CD14-positive monocyte (primary cell): Measurements from ENCODE around the gene C3orf52. TPM values are rescaled to one million over a fixed set of nuclear protein-coding genes. Genes with fewer than 3 reads are reported as not detected.

Experiments
- DNase-seq, 3 donors: peaks; one replicate each; pipeline ENCODE4 v3.0.0-alpha.2; 2011 to 2022
- H2AFZ ChIP-seq: 2 replicates; pipeline ENCODE4 v1.6.0; 2012; ENCODE audit warnings: mild to moderate bottlenecking, low read depth, low read length, inconsistent platforms; ENCODE audit not compliant: insufficient read depth, poor library complexity, severe bottlenecking
- H3K27ac ChIP-seq, 2 donors: 1 replicate in 1 of 2; 2 replicates in 1 of 2; pipeline ENCODE4 v1.5.1; 2012 to 2013; ENCODE audit warnings: low read length in 2 of 2, control low read depth in 1 of 2, inconsistent platforms in 1 of 2, low read depth in 1 of 2, mild to moderate bottlenecking in 1 of 2
- H3K27me3 ChIP-seq, 2 donors: one replicate each; pipeline versions ENCODE4 v1.6.0 to v1.6.1; 2011 to 2013; ENCODE audit warnings: low read length in 2 of 2; ENCODE audit not compliant: control insufficient read depth in 2 of 2, insufficient read depth in 2 of 2
- H3K36me3 ChIP-seq, 2 donors: replicated peaks in 1 of 2; 1 replicate in 1 of 2; 2 replicates in 1 of 2; pipeline versions ENCODE4 v1.5.1 to v1.6.1; 2012 to 2013; ENCODE audit warnings: low read length in 2 of 2, control low read depth in 1 of 2, inconsistent platforms in 1 of 2, mild to moderate bottlenecking in 1 of 2; ENCODE audit not compliant: insufficient read depth in 2 of 2, control insufficient read depth in 1 of 2
- H3K4me1 ChIP-seq, 2 donors: 1 replicate in 1 of 2; 2 replicates in 1 of 2; pipeline versions ENCODE4 v1.5.1 to v1.6.1; 2012 to 2013; ENCODE audit warnings: low read length in 2 of 2, control low read depth in 1 of 2, inconsistent platforms in 1 of 2, mild to moderate bottlenecking in 1 of 2, moderate library complexity in 1 of 2; ENCODE audit not compliant: insufficient read depth in 2 of 2, control insufficient read depth in 1 of 2
- H3K4me2 ChIP-seq: replicated peaks from 2 replicates; pipeline ENCODE3; 2012; ENCODE audit warnings: low read length, moderate library complexity, mild to moderate bottlenecking; ENCODE audit not compliant: poor library complexity, severe bottlenecking; ENCODE audit errors: extremely low read depth
- H3K4me3 ChIP-seq, 3 experiments: fragments of 200-600 bp in 1 of 3; sonication (generic) in 1 of 3; replicated peaks in 1 of 3; 1 replicate in 2 of 3; 2 replicates in 1 of 3; pipeline ENCODE4 v1.5.1; 2011 to 2013; ENCODE audit warnings: low read length in 3 of 3, mild to moderate bottlenecking in 3 of 3, control low read depth in 2 of 3, low read depth in 2 of 3, inconsistent platforms in 1 of 3, moderate library complexity in 1 of 3
- H3K79me2 ChIP-seq: 2 replicates; pipeline ENCODE4 v1.6.0; 2012; ENCODE audit warnings: mild to moderate bottlenecking, control low read depth, inconsistent platforms, low read length, moderate library complexity; ENCODE audit not compliant: insufficient read depth
- H3K9ac ChIP-seq: 2 replicates; pipeline ENCODE4 v1.6.0; 2017; ENCODE audit warnings: low read length, mild to moderate bottlenecking; ENCODE audit not compliant: insufficient read depth, poor library complexity, severe bottlenecking
- H3K9me3 ChIP-seq, 2 donors: replicated peaks in 1 of 2; 1 replicate in 1 of 2; 2 replicates in 1 of 2; pipeline versions ENCODE4 v1.5.1 to v1.6.1; 2012 to 2013; ENCODE audit warnings: low read length in 2 of 2, control low read depth in 1 of 2; ENCODE audit not compliant: control insufficient read depth in 1 of 2, insufficient read depth in 1 of 2
- H4K20me1 ChIP-seq: 2 replicates; pipeline ENCODE4 v1.6.0; 2012; ENCODE audit warnings: mild to moderate bottlenecking, low read length, control low read depth, moderate library complexity; ENCODE audit not compliant: insufficient read depth
- H3K27ac Mint-ChIP-seq, 7 donors: one replicate each; pipeline ENCODE4 v1.8.0; 2020; ENCODE audit warnings: mild to moderate bottlenecking in 7 of 7, mixed read lengths in 7 of 7, moderate library complexity in 6 of 7, inconsistent platforms in 2 of 7
- H3K27me3 Mint-ChIP-seq, 3 donors: one replicate each; pipeline ENCODE4 v1.8.0; 2021 to 2022; ENCODE audit warnings: low read depth in 3 of 3, mild to moderate bottlenecking in 3 of 3, mixed read lengths in 3 of 3, moderate library complexity in 3 of 3, inconsistent platforms in 1 of 3
- H3K36me3 Mint-ChIP-seq, 2 donors: one replicate each; pipeline ENCODE4 v1.8.0; 2020; ENCODE audit warnings: mixed read lengths in 2 of 2, inconsistent platforms in 1 of 2, mild to moderate bottlenecking in 1 of 2
- H3K4me1 Mint-ChIP-seq: one replicate; pipeline ENCODE4 v1.8.0; 2020; ENCODE audit warnings: mild to moderate bottlenecking, mixed read lengths
- H3K4me3 Mint-ChIP-seq, 2 donors: one replicate each; pipeline ENCODE4 v1.8.0; 2020; ENCODE audit warnings: mild to moderate bottlenecking in 2 of 2, mixed read lengths in 2 of 2, moderate library complexity in 1 of 2
- H3K9me3 Mint-ChIP-seq, 7 donors: one replicate each; pipeline ENCODE4 v1.8.0; 2020 to 2022; ENCODE audit warnings: mixed read lengths in 7 of 7, mild to moderate bottlenecking in 6 of 7, moderate library complexity in 6 of 7, inconsistent platforms in 2 of 7
- CTCF ChIP-seq: fragments of 200-600 bp; IDR thresholded peaks from one replicate; pipeline ENCODE4 v1.8.0; 2022; ENCODE audit warnings: antibody characterized with exemption, mild to moderate bottlenecking
- WGBS: methylation state at CpG from one replicate; pipeline ENCODE4 v1.1.5; 2013; ENCODE audit warnings: missing lambda C conversion rate; ENCODE audit not compliant: insufficient coverage; 5-methylcytosine and 5-hydroxymethylcytosine counted together
- intact Hi-C, 2 donors: fragments of 100-400 bp; cut with micrococcal nuclease; formaldehyde crosslinking; loops; one replicate each; pipeline versions ENCODE4 v1.15.0 to v1.15.1; 2023
- polyA plus RNA-seq, 3 donors: library from polyadenylated mRNA; depleted of rRNA in 1 of 3; unstranded in 2 of 3; stranded (reverse) in 1 of 3; fragments of 300-500 nt in 2 of 3; fragments of >200 nt in 1 of 3; fragmentation: Illumina TruSeq in 2 of 3; gene quantifications; 1 replicate in 2 of 3; 2 replicates in 1 of 3; pipeline ENCODE4 v1.2.3, GENCODE V29; 2012 to 2021

The C3orf52 gene
- polyA plus RNA-seq, 3 donors, result not detected

- WGBS, result no CpG with 5 or more reads among the region's 5 CpGs
- Mint-ChIP-seq H3K4me1 (peaks cover 48% of the 10 kb centered on the region), H3K9me3 (no peaks in the 10 kb centered on the region), H3K36me3 (no peaks in the 10 kb centered on the region), H3K27ac (no peak overlapping the region), H3K4me3 (no peak overlapping the region), H3K27me3 (peaks cover 0 to 2% (median 0%) of the 10 kb centered on the region in 3 donors)
- H3K4me1 ChIP-seq, result peaks cover 18 to 44% of the 10 kb centered on the region in 2 donors
- no peaks in the 10 kb centered on the region for H4K20me1 ChIP-seq
- H3K4me2 ChIP-seq, result no peak overlapping the region
- H3K27ac ChIP-seq, result no peak overlapping the region
- no peaks in the 10 kb centered on the region for H3K9me3 ChIP-seq
- no peaks in the 10 kb centered on the region for H3K79me2 ChIP-seq
- no peak overlapping the region for H2AFZ ChIP-seq
- intact Hi-C loops, result loop anchor here in 1 of 2 donors (5.0 to 10.0 kb wide), 2 partner anchors 180 to 457 kb away; no protein-coding TSS in a partner anchor
- H3K4me3 ChIP-seq, result no peak overlapping the region
- TF ChIP-seq CTCF, result no peak
- H3K36me3 ChIP-seq, result no peaks in the 10 kb centered on the region
- no peaks in the 10 kb centered on the region for H3K27me3 ChIP-seq
- no peak for DNase-seq
- H3K9ac ChIP-seq, result no peak overlapping the region
These were observed 38.9 kb downstream of the C3orf52 start for GRCh38 chr3:112124907-112125607.

DNA sequence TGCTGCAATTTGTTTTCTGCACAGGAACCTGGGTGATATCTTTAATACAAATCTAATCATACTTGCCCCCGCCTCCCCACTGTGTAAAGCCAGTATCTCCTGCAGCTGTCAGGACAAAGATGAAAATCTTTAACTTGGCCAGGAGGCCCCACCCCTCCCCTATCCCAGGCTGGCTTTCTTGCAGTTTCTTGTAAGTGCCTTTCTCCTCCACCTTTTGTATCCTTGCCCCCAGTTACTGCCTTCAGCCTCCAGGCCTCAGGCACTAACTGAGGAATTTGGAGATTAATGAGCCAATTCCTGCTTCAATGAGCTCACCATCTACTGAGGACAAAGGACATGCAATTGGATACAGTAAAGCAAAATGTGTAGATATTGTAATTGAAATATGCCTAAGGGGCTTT is 40.3 kb downstream of the C3orf52 start:
- Histone ChIP-seq H3K9ac (no peak overlapping the region), H3K36me3 (no peaks in the 10 kb centered on the region), H4K20me1 (no peaks in the 10 kb centered on the region), H2AFZ (no peak overlapping the region), H3K4me2 (no peak overlapping the region), H3K4me3 (no peak overlapping the region), H3K4me1 (peaks cover 12 to 33% of the 10 kb centered on the region in 2 donors), H3K79me2 (no peaks in the 10 kb centered on the region), H3K27me3 (no peaks in the 10 kb centered on the region), H3K27ac (no peak overlapping the region), H3K9me3 (no peaks in the 10 kb centered on the region)
- intact Hi-C loops, result loop anchor here in 1 of 2 donors (5.0 to 10.0 kb wide), 2 partner anchors 178 to 456 kb away; no protein-coding TSS in a partner anchor
- Mint-ChIP-seq H3K27ac (no peak overlapping the region), H3K4me1 (peaks cover 45% of the 10 kb centered on the region), H3K4me3 (peak overlapping the region in 1 of 2 donors; percentile 51), H3K9me3 (no peaks in the 10 kb centered on the region), H3K27me3 (peaks cover 0 to 2% (median 2%) of the 10 kb centered on the region in 3 donors), H3K36me3 (no peaks in the 10 kb centered on the region)
- WGBS, result 75% methylated on average over 1 of the region's 1 CpG
- TF ChIP-seq CTCF, result no peak
- DNase-seq, result no peak
